ENCODE data around the gene TNFRSF9. TPM values are rescaled to one million over a fixed set of nuclear protein-coding genes. Genes with fewer than 3 reads are reported as not detected.

The TNFRSF9 gene
- total and polyA plus RNA-seq, 2 of the 8 experiments (the other 6 are each of a cell fraction or from before 2014, with no cell fraction given) = not detected

GRCh38 chr1:7899741-7900140, 40.9 kb downstream of the TNFRSF9 start:
- POLR2A ChIA-PET (ENCODE audit: partially characterized antibody) = interaction anchor here (0.6 to 0.7 kb wide), 3 partner anchors 14 to 1339 kb away, joined by 3 to 4 read pairs (median 3); no protein-coding TSS in a partner anchor
- no peak overlapping the region for H2AK5ac ChIP-seq (ENCODE audit: low read depth, low read length)

More at GRCh38 chr1:7899741-7900140, 40.9 kb downstream of the TNFRSF9 start:
- Histone ChIP-seq H3K36me3 (ENCODE audit: control insufficient read depth in 2 of 4, insufficient read depth in 4 of 4, low read length in 3 of 4) (no peaks in the 10 kb centered on the region), H2BK120ac (replicated peaks; ENCODE audit: low read depth, low read length) (no peak overlapping the region), H3K9ac (replicated peaks in 1 of 4; ENCODE audit: extremely low read depth in 1 of 4, low read depth in 3 of 4, low read length in 3 of 4) (no peak overlapping the region), H2BK12ac (ENCODE audit: low read depth, low read length) (no peak overlapping the region), H3K56ac (replicated peaks; ENCODE audit: insufficient read length, low read depth, low read length) (no peak overlapping the region), H2AFZ (ENCODE audit: low read length) (no peak overlapping the region), H3K4me1 (replicated peaks in 1 of 4; ENCODE audit: control insufficient read depth in 3 of 4, insufficient read depth in 4 of 4, low read length in 3 of 4) (no peaks in the 10 kb centered on the region), H3K9me3 (ENCODE audit: insufficient read depth in 2 of 2, low read depth in 1 of 2, low read length in 1 of 2) (no peaks in the 10 kb centered on the region), H3K14ac (ENCODE audit: insufficient read length) (no peak overlapping the region), H3K79me1 (ENCODE audit: low read depth, low read length) (no peaks in the 10 kb centered on the region), H4K91ac (replicated peaks; ENCODE audit: insufficient read length, low read length) (no peak overlapping the region), H3K4me2 (ENCODE audit: insufficient read depth in 1 of 2, low read depth in 2 of 2, low read length in 2 of 2) (no peak overlapping the region), H2BK15ac (ENCODE audit: low read length) (no peak overlapping the region), H4K20me1 (replicated peaks in 1 of 2; ENCODE audit: control insufficient read depth in 1 of 2, insufficient read depth in 2 of 2, low read length in 2 of 2) (no peaks in the 10 kb centered on the region), H3K27me3 (replicated peaks in 1 of 4; ENCODE audit: control insufficient read depth in 3 of 4, extremely low read depth in 1 of 4, insufficient read depth in 3 of 4, low read length in 3 of 4) (no peaks in the 10 kb centered on the region), H2BK5ac (ENCODE audit: low read depth, low read length) (no peak overlapping the region), H3K18ac (ENCODE audit: extremely low read depth, low read length) (no peak overlapping the region), H2BK20ac (ENCODE audit: low read length) (no peak overlapping the region), H3K4ac (replicated peaks; ENCODE audit: insufficient read length, low read depth, low read length) (no peak overlapping the region), H3K23me2 (ENCODE audit: low read depth, low read length) (no peaks in the 10 kb centered on the region), H3K23ac (ENCODE audit: insufficient read length) (no peak overlapping the region), H4K8ac (ENCODE audit: extremely low read depth, insufficient read depth, low read length) (no peak overlapping the region), H4K5ac (ENCODE audit: insufficient read length, low read depth, low read length) (no peak overlapping the region), H3K79me2 (ENCODE audit: control insufficient read depth in 1 of 2, insufficient read depth in 2 of 2, low read length in 2 of 2) (no peaks in the 10 kb centered on the region), H3K4me3 (ENCODE audit: extremely low read depth in 1 of 4, insufficient read depth in 2 of 4, low read depth in 3 of 4, low read length in 4 of 4) (no peak overlapping the region), H3K27ac (ENCODE audit: low read depth, low read length) (no peak overlapping the region)
- CTCF ChIA-PET (ENCODE audit: partially characterized antibody) = interaction anchor here (0.6 to 2.3 kb wide), 7 partner anchors 9 to 415 kb away, joined by 3 to 9 read pairs (median 5); no protein-coding TSS in a partner anchor
- 95% methylated on average over 4 of the region's 4 CpGs; no CpG with 5 or more reads in 1 of the 2 experiments for WGBS, 2 experiments (ENCODE audit: extremely low coverage in 1 of 2, insufficient coverage in 1 of 2, insufficient read length in 1 of 2, insufficient replicate concordance in 2 of 2, low coverage in 1 of 2, low lambda C conversion rate in 2 of 2, missing lambda C conversion rate in 1 of 2)
- DNase-seq (ENCODE audit: low read depth in 1 of 2, low spot score in 2 of 2) = no peak
- no peak for FAIRE-seq
- TF ChIP-seq POU5F1 (IDR thresholded peaks at IDR 0.05; ENCODE audit: low read depth, low read length) = no peak
- TF ChIP-seq TEAD4 (IDR thresholded peaks at IDR 0.05; ENCODE audit: low read depth, low read length) = no peak
- TF ChIP-seq CTCF (IDR thresholded peaks at IDR 0.05; ENCODE audit: control extremely low read depth in 1 of 3, insufficient read depth in 1 of 3, low read depth in 1 of 3, low read length in 3 of 3) = no peak
- TF ChIP-seq MAX (IDR thresholded peaks at IDR 0.05) = no peak
- TF ChIP-seq CTBP2 (IDR thresholded peaks at IDR 0.05; ENCODE audit: borderline replicate concordance, insufficient read depth, insufficient read length, low read length) = no peak
- no peak for TF ChIP-seq SP2 (IDR thresholded peaks at IDR 0.05; ENCODE audit: low read length)
- TF ChIP-seq USF2 (IDR thresholded peaks at IDR 0.05; ENCODE audit: low read length) = no peak
- TF ChIP-seq BACH1 (IDR thresholded peaks at IDR 0.05; ENCODE audit: low read length) = no peak
- TF ChIP-seq ZNF274 (IDR thresholded peaks at IDR 0.05; ENCODE audit: borderline replicate concordance, extremely low read depth, low read length) = no peak
- no peak for TF ChIP-seq KDM5A (IDR thresholded peaks at IDR 0.05; ENCODE audit: low read length)

All from H1 (cell line).